WTC11 (cell line): ENCODE measurements around the gene GADD45GIP1. TPM values are rescaled to one million over a fixed set of nuclear protein-coding genes. Genes with fewer than 3 reads are reported as not detected.
A peak's percentile ranks its signal among the peaks of the same experiment; 100 is the strongest.

Experiments
- ATAC-seq: fragments of 200-7000 bp; cut with Tn5 transposase; 2 replicates; pipeline ENCODE4 v1.10.0; 2021; ENCODE audit warnings: mild to moderate bottlenecking, moderate library complexity
- CTCF ChIA-PET: fragments of 300-600 bp; sonication (Branson Sonifier 250); formaldehyde crosslinking; loops from one replicate; lab custom pipeline; 2021; ENCODE audit warnings: antibody characterized with exemption; lab: Charles Lee
- POLR2A ChIA-PET: fragments of 350-600 bp; sonication (Branson Sonifier 250); formaldehyde crosslinking; loops from one replicate; lab custom pipeline; 2021; ENCODE audit warnings: antibody characterized with exemption; lab: Charles Lee
- DNase-seq: peaks from one replicate; pipeline ENCODE4 v3.0.0; 2021; ENCODE audit warnings: low spot score
- H3K27ac Mint-ChIP-seq: 2 replicates; pipeline ENCODE4 v1.8.0; 2021; ENCODE audit warnings: mixed read lengths
- H3K27me3 Mint-ChIP-seq: 2 replicates; pipeline ENCODE4 v1.8.0; 2021; ENCODE audit warnings: low read depth, mild to moderate bottlenecking, moderate library complexity, mixed read lengths
- H3K36me3 Mint-ChIP-seq: 2 replicates; pipeline ENCODE4 v1.8.0; 2021; ENCODE audit warnings: mixed read lengths
- H3K4me1 Mint-ChIP-seq: 2 replicates; pipeline ENCODE4 v1.8.0; 2022; ENCODE audit warnings: mixed read lengths
- H3K4me3 Mint-ChIP-seq: 2 replicates; pipeline ENCODE4 v1.8.0; 2021; ENCODE audit warnings: mild to moderate bottlenecking, moderate library complexity, mixed read lengths
- H3K9me3 Mint-ChIP-seq: 2 replicates; pipeline ENCODE4 v1.8.0; 2021; ENCODE audit warnings: mixed read lengths
- GTF2I ChIP-seq: fragments of 250-450 bp; sonication (Bioruptor Pico); conservative IDR thresholded peaks from 2 replicates; pipeline ENCODE4 v1.4.0; 2021; ENCODE audit warnings: mild to moderate bottlenecking
- MXD4 ChIP-seq: fragments of 250-450 bp; sonication (Bioruptor Pico); IDR thresholded peaks from 2 replicates; pipeline ENCODE4 v1.8.0; 2021; ENCODE audit warnings: mild to moderate bottlenecking, moderate library complexity, borderline replicate concordance
- RORB ChIP-seq: fragments of 250-450 bp; sonication (Bioruptor Pico); IDR thresholded peaks from 2 replicates; pipeline ENCODE4 v1.9.0; 2021; ENCODE audit warnings: mild to moderate bottlenecking
- SP1 ChIP-seq: sonication (generic); formaldehyde crosslinking; conservative IDR thresholded peaks from 2 replicates; pipeline ENCODE4 v1.8.1; 2022; ENCODE audit warnings: missing genetic modification reagents
- ZNF121 ChIP-seq: sonication (generic); formaldehyde crosslinking; IDR thresholded peaks from 2 replicates; pipeline ENCODE4 v1.8.0; 2023; ENCODE audit warnings: missing genetic modification reagents
- total RNA-seq: library from RNA; stranded (reverse); gene quantifications from 3 replicates; pipeline ENCODE4 v1.2.3, GENCODE V29; 2021
- TF ChIP-seq, protein P1 (sequence below): sonication (generic); formaldehyde crosslinking; IDR thresholded peaks from 2 replicates; pipeline ENCODE4 v1.8.0; 2023; ENCODE audit warnings: missing genetic modification reagents, mild to moderate bottlenecking, borderline replicate concordance
- TF ChIP-seq, protein P2 (sequence below): sonication (generic); formaldehyde crosslinking; IDR thresholded peaks from 2 replicates; pipeline ENCODE4 v1.8.0; 2022; ENCODE audit warnings: missing genetic modification reagents
- TF ChIP-seq, protein P3 (sequence below): fragments of 250-450 bp; sonication (Bioruptor Pico); IDR thresholded peaks from 2 replicates; pipeline ENCODE4 v1.9.0; 2021; ENCODE audit warnings: mild to moderate bottlenecking
- TF ChIP-seq, protein P4 (sequence below): fragments of 250-450 bp; sonication (Bioruptor Pico); IDR thresholded peaks from 2 replicates; pipeline ENCODE4 v2.1.2; 2022; ENCODE audit warnings: mild to moderate bottlenecking, moderate library complexity
- TF ChIP-seq, protein P5 (sequence below): fragments of 250-450 bp; sonication (Bioruptor Pico); IDR thresholded peaks from 2 replicates; pipeline ENCODE4 v1.9.0; 2021; ENCODE audit warnings: mild to moderate bottlenecking, borderline replicate concordance

Gene GADD45GIP1
- total RNA-seq, 1 experiment from 2014 or later: 54.4 TPM

DNA sequence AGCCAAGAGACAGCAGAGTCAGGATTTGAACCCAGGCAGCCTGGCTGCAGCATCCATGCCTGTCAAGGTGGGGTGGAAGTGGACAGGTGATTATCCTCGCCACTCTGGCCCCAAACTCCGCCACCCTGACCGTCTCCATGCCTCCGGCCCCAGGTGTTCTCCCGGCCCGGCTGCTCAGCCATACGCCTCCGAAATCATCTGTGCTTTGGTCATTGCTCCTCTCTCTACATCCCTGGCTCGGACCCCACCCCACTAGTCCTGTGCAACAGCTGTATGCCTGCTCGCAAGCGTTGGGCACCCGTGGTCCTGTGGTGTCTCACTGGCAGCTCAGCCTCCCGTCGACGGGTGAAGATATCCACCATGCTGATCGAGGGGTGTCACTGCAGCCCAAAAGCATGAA lies 16.2 kb upstream of the GADD45GIP1 start (continued):
- TF ChIP-seq, protein P1, sequence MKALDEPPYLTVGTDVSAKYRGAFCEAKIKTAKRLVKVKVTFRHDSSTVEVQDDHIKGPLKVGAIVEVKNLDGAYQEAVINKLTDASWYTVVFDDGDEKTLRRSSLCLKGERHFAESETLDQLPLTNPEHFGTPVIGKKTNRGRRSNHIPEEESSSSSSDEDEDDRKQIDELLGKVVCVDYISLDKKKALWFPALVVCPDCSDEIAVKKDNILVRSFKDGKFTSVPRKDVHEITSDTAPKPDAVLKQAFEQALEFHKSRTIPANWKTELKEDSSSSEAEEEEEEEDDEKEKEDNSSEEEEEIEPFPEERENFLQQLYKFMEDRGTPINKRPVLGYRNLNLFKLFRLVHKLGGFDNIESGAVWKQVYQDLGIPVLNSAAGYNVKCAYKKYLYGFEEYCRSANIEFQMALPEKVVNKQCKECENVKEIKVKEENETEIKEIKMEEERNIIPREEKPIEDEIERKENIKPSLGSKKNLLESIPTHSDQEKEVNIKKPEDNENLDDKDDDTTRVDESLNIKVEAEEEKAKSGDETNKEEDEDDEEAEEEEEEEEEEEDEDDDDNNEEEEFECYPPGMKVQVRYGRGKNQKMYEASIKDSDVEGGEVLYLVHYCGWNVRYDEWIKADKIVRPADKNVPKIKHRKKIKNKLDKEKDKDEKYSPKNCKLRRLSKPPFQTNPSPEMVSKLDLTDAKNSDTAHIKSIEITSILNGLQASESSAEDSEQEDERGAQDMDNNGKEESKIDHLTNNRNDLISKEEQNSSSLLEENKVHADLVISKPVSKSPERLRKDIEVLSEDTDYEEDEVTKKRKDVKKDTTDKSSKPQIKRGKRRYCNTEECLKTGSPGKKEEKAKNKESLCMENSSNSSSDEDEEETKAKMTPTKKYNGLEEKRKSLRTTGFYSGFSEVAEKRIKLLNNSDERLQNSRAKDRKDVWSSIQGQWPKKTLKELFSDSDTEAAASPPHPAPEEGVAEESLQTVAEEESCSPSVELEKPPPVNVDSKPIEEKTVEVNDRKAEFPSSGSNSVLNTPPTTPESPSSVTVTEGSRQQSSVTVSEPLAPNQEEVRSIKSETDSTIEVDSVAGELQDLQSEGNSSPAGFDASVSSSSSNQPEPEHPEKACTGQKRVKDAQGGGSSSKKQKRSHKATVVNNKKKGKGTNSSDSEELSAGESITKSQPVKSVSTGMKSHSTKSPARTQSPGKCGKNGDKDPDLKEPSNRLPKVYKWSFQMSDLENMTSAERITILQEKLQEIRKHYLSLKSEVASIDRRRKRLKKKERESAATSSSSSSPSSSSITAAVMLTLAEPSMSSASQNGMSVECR (CRISPR knock-in tag): no peak
- TF ChIP-seq MXD4 (CRISPR knock-in tag) (no peak), RORB (CRISPR knock-in tag) (no peak)
- TF ChIP-seq, protein P2, sequence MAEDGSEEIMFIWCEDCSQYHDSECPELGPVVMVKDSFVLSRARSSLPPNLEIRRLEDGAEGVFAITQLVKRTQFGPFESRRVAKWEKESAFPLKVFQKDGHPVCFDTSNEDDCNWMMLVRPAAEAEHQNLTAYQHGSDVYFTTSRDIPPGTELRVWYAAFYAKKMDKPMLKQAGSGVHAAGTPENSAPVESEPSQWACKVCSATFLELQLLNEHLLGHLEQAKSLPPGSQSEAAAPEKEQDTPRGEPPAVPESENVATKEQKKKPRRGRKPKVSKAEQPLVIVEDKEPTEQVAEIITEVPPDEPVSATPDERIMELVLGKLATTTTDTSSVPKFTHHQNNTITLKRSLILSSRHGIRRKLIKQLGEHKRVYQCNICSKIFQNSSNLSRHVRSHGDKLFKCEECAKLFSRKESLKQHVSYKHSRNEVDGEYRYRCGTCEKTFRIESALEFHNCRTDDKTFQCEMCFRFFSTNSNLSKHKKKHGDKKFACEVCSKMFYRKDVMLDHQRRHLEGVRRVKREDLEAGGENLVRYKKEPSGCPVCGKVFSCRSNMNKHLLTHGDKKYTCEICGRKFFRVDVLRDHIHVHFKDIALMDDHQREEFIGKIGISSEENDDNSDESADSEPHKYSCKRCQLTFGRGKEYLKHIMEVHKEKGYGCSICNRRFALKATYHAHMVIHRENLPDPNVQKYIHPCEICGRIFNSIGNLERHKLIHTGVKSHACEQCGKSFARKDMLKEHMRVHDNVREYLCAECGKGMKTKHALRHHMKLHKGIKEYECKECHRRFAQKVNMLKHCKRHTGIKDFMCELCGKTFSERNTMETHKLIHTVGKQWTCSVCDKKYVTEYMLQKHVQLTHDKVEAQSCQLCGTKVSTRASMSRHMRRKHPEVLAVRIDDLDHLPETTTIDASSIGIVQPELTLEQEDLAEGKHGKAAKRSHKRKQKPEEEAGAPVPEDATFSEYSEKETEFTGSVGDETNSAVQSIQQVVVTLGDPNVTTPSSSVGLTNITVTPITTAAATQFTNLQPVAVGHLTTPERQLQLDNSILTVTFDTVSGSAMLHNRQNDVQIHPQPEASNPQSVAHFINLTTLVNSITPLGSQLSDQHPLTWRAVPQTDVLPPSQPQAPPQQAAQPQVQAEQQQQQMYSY (CRISPR knock-in tag): no peak

DNA sequence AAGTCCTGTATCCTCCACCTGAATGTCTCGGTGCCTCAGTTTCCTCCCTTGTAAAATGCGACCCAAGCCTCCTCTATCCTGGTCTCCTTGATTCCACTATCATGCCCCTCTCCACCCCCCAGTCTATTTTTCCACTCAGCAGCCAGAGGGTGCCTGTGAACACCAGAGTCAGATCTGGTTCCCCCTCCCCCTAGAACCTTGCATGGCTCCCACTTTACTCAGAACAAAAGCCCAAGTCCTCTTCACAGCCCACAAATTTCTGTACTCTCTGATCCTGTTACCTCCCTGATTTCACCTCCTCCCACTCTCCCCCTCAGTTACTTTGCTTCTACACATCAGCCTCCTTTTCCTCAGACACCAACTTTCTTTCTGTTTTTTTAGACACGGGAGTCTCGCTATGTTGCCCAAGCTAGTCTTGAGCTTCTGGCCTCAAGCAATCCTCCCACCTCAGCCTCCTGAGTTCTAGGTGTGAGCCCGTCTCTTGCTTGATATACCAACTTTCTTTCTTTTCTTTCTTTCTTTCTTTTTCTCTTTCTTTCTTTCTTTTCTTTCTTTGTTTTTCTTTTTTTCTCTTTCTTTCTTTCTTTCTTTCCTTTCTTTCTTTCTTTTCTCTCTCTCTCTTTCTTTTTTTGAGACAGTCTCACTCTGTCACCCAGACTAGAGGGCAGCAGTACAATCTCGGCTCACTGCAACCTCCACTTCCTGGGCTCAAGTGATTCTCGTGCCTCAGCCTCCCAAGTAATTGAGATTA lies 13.2 kb upstream of the GADD45GIP1 start:
- Mint-ChIP-seq H3K27ac (no peak overlapping the region), H3K9me3 (no peaks in the 10 kb centered on the region), H3K4me3 (no peak overlapping the region), H3K27me3 (no peaks in the 10 kb centered on the region), H3K36me3 (no peaks in the 10 kb centered on the region), H3K4me1 (no peaks in the 10 kb centered on the region)
- ATAC-seq (no peak), DNase-seq (no peak)
- TF ChIP-seq, protein P3, sequence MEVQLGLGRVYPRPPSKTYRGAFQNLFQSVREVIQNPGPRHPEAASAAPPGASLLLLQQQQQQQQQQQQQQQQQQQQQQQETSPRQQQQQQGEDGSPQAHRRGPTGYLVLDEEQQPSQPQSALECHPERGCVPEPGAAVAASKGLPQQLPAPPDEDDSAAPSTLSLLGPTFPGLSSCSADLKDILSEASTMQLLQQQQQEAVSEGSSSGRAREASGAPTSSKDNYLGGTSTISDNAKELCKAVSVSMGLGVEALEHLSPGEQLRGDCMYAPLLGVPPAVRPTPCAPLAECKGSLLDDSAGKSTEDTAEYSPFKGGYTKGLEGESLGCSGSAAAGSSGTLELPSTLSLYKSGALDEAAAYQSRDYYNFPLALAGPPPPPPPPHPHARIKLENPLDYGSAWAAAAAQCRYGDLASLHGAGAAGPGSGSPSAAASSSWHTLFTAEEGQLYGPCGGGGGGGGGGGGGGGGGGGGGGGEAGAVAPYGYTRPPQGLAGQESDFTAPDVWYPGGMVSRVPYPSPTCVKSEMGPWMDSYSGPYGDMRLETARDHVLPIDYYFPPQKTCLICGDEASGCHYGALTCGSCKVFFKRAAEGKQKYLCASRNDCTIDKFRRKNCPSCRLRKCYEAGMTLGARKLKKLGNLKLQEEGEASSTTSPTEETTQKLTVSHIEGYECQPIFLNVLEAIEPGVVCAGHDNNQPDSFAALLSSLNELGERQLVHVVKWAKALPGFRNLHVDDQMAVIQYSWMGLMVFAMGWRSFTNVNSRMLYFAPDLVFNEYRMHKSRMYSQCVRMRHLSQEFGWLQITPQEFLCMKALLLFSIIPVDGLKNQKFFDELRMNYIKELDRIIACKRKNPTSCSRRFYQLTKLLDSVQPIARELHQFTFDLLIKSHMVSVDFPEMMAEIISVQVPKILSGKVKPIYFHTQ (CRISPR knock-in tag): no peak
- TF ChIP-seq GTF2I (CRISPR knock-in tag): peak; percentile 71
- POLR2A ChIA-PET: no interaction called here
- CTCF ChIA-PET: interaction anchor here (1.1 to 1.4 kb wide), 4 partner anchors 8 to 131 kb away, joined by 3 to 11 read pairs (median 4); no protein-coding TSS in a partner anchor

DNA sequence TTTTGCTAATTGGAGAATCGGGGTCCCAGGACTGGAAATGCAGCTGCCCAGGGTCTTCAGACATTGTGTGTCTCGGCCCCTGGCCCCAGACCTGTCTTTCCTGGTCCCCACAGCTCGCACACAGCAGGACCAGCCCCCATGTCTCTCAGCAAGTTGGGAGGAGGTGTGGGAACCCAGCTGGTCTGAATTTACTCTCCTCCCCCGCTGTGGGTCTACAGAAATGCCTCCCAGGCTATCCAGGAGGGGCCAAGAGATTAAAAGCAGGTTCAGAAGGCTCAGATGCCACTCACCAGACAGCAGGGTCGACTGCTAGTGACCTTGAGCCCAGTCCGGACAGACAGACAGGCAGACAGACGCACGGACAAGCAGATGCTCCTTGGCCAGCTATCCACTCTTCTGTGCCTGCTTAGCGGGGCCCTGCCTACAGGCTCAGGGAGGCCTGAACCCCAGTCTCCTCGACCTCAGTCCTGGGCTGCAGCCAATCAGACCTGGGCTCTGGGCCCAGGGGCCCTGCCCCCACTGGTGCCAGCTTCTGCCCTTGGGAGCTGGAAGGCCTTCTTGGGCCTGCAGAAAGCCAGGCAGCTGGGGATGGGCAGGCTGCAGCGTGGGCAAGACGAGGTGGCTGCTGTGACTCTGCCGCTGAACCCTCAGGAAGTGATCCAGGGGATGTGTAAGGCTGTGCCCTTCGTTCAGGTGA lies 12.4 kb upstream of the GADD45GIP1 start, which contains the start of gene DAND5:
Gene DAND5 (plus strand): TSS at position 285 of the 697 bp plus-strand sequence. CDS start 85 bp downstream, at position 370.
- Mint-ChIP-seq H3K4me1 (0 out of 2 replicates have a peak, but pooled peaks cover 5% of the 10 kb centered on the region), H3K27me3 (peaks cover 4% of the 10 kb centered on the region), H3K27ac (no peak within 1 kb of the TSS), H3K4me3 (no peak within 1 kb of the TSS), H3K36me3 (no peaks in the 10 kb centered on the region), H3K9me3 (no peaks in the 10 kb centered on the region)
- DNase-seq (no peak), ATAC-seq (no peak)
- CTCF ChIA-PET: interaction anchor here (0.9 to 1.4 kb wide), 7 partner anchors 8 to 132 kb away, joined by 3 to 11 read pairs (median 4); partner anchors contain the start of gene DNASE2
- POLR2A ChIA-PET: interaction anchor here (0.7 kb wide), 1 partner anchor 203 kb away, joined by 3 read pairs; no protein-coding TSS in a partner anchor
- TF ChIP-seq SP1 (CRISPR knock-in tag): no peak
- TF ChIP-seq, protein P4, sequence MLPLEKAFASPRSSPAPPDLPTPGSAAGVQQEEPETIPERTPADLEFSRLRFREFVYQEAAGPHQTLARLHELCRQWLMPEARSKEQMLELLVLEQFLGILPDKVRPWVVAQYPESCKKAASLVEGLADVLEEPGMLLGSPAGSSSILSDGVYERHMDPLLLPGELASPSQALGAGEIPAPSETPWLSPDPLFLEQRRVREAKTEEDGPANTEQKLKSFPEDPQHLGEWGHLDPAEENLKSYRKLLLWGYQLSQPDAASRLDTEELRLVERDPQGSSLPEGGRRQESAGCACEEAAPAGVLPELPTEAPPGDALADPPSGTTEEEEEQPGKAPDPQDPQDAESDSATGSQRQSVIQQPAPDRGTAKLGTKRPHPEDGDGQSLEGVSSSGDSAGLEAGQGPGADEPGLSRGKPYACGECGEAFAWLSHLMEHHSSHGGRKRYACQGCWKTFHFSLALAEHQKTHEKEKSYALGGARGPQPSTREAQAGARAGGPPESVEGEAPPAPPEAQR (CRISPR knock-in tag): no peak
- no peak for TF ChIP-seq ZNF121 (CRISPR knock-in tag)
- TF ChIP-seq, protein P5, sequence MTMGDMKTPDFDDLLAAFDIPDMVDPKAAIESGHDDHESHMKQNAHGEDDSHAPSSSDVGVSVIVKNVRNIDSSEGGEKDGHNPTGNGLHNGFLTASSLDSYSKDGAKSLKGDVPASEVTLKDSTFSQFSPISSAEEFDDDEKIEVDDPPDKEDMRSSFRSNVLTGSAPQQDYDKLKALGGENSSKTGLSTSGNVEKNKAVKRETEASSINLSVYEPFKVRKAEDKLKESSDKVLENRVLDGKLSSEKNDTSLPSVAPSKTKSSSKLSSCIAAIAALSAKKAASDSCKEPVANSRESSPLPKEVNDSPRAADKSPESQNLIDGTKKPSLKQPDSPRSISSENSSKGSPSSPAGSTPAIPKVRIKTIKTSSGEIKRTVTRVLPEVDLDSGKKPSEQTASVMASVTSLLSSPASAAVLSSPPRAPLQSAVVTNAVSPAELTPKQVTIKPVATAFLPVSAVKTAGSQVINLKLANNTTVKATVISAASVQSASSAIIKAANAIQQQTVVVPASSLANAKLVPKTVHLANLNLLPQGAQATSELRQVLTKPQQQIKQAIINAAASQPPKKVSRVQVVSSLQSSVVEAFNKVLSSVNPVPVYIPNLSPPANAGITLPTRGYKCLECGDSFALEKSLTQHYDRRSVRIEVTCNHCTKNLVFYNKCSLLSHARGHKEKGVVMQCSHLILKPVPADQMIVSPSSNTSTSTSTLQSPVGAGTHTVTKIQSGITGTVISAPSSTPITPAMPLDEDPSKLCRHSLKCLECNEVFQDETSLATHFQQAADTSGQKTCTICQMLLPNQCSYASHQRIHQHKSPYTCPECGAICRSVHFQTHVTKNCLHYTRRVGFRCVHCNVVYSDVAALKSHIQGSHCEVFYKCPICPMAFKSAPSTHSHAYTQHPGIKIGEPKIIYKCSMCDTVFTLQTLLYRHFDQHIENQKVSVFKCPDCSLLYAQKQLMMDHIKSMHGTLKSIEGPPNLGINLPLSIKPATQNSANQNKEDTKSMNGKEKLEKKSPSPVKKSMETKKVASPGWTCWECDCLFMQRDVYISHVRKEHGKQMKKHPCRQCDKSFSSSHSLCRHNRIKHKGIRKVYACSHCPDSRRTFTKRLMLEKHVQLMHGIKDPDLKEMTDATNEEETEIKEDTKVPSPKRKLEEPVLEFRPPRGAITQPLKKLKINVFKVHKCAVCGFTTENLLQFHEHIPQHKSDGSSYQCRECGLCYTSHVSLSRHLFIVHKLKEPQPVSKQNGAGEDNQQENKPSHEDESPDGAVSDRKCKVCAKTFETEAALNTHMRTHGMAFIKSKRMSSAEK (CRISPR knock-in tag): no peak
